Gastrocnemius medialis (tissue), 4 donors: ENCODE data around the gene ACSM5.

Source experiments
- POLR2A ChIP-seq, 2 donors: fragments of 450-650 bp; IDR thresholded peaks; one replicate each; pipeline ENCODE4 v1.6.1; 2017; ENCODE audit warnings: antibody characterized with exemption in 2 of 2, mild to moderate bottlenecking in 2 of 2, moderate library complexity in 2 of 2
- TF ChIP-seq, protein P1 (sequence below), 5 experiments: fragments of 450-650 bp in 3 of 5; fragments of 200-600 bp in 2 of 5; sonication (generic) in 2 of 5; IDR thresholded peaks in 4 of 5; conservative IDR thresholded peaks in 1 of 5; 1 replicate in 4 of 5; 2 replicates in 1 of 5; pipeline ENCODE4 v1.5.1; 2016 to 2019; ENCODE audit warnings: antibody characterized with exemption in 5 of 5, mild to moderate bottlenecking in 3 of 5, moderate library complexity in 3 of 5

DNA sequence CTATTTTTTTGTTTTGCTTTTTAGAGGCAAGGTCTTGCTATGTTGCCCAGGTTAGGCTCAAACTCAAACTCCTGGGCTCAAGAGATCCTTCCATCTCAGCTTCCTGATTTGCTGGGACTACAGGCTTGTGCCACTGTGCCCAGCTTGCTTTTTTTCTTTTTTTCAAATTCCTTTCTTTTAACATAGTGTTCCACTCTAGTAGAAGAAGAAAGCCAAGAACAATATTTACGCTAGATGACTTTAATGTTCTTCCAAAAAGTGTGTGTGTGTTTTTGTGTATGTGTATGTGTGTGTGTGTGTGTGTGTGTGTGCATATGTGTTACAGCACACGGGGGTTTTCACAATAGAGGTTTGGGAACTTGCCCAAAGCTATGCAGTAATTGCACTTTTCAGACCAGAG lies 46.1 kb upstream of the ACSM5 start:
- TF ChIP-seq, protein P1, sequence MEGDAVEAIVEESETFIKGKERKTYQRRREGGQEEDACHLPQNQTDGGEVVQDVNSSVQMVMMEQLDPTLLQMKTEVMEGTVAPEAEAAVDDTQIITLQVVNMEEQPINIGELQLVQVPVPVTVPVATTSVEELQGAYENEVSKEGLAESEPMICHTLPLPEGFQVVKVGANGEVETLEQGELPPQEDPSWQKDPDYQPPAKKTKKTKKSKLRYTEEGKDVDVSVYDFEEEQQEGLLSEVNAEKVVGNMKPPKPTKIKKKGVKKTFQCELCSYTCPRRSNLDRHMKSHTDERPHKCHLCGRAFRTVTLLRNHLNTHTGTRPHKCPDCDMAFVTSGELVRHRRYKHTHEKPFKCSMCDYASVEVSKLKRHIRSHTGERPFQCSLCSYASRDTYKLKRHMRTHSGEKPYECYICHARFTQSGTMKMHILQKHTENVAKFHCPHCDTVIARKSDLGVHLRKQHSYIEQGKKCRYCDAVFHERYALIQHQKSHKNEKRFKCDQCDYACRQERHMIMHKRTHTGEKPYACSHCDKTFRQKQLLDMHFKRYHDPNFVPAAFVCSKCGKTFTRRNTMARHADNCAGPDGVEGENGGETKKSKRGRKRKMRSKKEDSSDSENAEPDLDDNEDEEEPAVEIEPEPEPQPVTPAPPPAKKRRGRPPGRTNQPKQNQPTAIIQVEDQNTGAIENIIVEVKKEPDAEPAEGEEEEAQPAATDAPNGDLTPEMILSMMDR (IDR thresholded peaks at IDR 0.05 in 4 of 5, conservative IDR thresholded peaks at IDR 0.05 in 1 of 5), result no peak
- no peak for TF ChIP-seq POLR2A (IDR thresholded peaks at IDR 0.05)
